ENCODE measurements around the gene RALGAPB.
"Not testable (repeated sequence)": the region's sequence is repeated elsewhere in the genome, so short reads cannot be mapped to it uniquely, and the experiment has no call there.

The RALGAPB gene

GRCh38 chr20:38472513-38473366 is at the start of gene RALGAPB:
Gene RALGAPB (plus strand): TSS chr20:38472843. CDS start chr20:38488433, 15,590 bp downstream.
- DNase-seq: peak; percentile 99

DNA sequence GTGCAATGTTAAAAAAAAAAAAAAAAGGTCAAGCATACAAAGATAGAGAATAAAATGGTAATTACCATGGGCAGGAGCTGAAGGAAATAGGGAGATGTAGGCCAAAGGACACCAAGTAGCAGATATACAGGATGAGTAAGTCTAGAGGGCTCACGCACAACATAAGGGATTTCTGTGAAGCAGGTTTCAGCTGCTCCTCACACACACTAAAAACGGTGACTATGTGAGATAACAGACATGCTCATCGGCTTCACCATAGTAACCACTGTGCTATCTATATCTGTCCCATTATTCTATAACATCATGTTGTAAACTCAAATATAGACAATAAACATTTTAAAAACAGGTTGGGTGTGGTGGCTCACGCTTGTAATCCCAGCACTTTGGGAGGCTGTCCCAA is 49.1 kb upstream of the RALGAPB start:
- DNase-seq: no peak

DNA sequence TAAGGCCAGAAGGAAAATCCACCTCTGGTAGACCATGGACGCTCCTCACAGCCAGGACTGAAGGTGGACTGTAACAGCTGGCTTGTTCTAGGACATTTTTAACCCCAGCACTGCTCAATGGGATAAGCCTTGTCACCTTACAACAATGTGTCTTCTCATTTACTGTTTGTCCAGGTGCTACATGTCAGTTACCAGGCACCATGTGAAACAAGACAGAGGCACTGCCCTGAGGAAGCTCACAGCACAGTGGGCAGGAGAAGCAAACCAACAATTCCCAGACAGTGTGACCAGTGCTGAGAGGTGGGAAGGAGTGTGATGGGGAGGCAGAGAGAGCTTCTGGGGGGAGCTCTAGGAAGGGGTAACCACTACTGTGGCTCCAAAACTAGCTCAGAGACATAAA is 48.2 kb upstream of the RALGAPB start:
- DNase-seq: no peak

GRCh38 chr20:38426006-38426897 is 46.4 kb upstream of the RALGAPB start:
- no peak for DNase-seq

DNA sequence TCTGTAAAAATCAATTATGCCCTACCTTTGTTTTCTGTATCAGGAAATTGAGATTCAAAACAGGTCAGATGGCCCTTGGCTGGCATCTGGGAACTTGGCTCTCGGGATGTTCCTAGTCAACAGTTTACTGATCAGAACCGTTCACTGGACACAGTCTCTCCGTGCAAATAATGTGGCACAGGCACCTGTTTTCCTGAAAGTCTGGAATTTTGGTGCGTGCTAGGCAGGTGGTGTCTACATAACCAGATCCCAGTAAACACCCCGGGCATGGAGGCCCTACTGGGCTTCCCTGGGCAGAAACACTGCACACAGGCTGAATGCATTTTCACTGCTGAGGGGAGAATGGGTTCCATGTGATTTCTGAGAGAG is 45.0 kb upstream of the RALGAPB start:
- DNase-seq: no peak

DNA sequence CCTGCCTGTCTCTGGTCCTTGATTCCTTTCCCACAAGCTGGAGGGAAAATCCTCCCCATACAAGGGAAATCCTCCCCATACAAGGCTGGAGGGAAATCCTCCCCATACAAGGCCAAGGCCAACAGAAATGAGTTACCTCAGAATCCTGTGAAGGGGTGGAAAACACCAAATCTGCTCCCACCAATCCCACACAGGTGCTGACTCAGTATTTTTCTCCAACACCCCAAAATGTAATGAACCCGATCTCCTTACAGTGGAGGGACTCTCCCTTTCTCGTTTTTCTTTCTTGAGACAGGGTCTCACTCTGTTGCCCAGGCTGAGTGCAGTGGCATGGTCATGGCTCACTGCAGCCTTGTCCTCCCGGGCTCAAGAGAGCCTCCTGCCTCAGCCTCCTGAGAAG is 43.8 kb upstream of the RALGAPB start:
- DNase-seq: no peak

GRCh38 chr20:38429301-38429700 is 43.3 kb upstream of the RALGAPB start:
- no peak for DNase-seq

GRCh38 chr20:38430679-38431325 is 41.8 kb upstream of the RALGAPB start:
- DNase-seq: no peak

- no peak for DNase-seq
These were observed 40.4 kb upstream of the RALGAPB start for GRCh38 chr20:38432292-38432691.

- not testable (repeated sequence) for DNase-seq
These were observed 39.8 kb upstream of the RALGAPB start for GRCh38 chr20:38432870-38433269.

DNA sequence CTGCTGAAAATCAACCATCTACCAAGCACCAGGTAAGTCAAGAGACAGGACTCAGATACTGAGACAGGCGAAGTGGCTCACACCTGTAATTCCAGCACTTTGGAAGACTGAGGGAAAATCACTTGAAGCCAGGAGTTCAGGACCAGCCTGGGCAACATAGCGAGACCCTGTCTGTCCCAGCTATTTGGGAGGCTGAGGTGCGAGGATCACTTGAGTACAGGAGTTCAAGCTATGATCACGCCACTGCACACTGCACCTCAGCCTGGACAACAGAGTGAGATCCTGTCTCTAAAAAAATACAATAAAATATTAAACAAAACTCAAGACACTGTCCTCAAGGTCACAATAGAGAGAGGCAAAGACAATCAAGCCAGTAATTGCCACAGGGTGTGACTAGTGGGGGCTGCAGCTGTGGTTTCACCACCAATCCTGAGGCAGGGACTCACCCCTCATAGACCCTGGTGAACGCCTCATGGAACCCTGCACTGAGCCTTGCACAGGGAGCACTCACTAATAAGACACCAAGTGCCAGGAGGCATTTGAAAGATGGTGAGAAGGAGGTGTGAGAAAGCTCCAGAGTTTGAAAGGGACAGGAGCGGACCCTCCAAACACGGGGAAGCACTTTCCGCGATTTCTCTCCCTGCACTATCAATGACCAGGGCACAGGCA is 39.2 kb upstream of the RALGAPB start:
- no peak for DNase-seq

DNA sequence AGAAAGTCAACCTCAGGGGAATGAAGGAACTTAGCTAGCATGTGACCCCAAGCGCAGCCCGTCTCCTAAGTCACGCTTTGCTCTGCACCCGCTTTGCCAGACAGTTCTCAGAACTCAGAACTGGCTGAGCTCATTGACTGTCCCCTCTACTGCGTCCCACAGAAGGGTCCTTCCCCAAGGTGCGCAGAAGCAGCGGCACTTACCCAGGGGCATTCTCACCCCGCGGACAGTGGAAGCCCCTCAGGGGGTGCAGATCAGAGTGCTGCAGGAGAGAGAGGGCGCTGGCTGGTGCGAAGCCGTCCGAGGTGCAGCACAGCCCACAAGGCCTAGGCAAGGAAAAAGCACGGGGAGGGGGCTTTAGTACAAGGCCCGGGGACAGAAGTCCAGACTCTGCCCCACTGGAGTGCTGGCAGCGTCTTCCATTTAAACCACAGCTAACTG is 38.3 kb upstream of the RALGAPB start:
- no peak for DNase-seq

DNA sequence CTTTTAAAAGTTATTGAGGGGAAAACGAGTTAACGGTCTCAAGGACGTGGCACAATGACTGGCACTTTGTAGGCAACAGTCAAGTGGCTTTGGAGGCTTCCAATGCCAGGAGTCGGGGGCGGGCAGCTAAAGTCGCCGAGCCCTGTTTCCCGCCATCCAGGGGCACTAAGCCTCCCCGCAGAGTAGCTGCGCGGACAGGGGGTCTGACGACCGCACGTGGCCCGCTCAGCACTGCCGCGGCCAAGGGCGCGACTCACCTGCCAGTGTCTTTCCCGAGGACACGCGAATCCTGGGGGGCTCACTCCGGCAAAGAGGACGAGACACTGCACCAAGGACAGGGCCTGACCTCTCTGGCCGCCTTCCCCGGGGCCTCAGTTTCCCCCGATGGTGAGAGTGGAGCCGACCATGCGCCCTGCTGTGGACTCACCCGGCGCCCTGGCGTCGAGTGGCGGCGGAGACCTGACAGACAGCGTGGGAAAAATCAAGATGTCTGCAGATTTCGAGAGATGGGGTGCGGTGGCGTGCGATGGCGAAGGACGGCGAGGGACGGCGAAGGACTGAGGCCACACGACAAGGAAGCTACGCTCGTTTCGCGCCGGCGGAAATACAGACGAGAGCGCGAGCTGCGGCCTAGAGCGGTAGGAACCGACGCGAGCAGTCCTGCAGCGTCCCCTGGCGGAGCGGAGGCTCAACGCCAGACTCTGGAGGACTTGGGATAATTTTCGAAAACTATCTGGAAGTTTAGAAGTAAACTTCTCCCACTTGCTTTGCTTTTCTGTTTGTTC is 37.7 kb upstream of the RALGAPB start, which contains the start of gene SNHG17:
SNHG17 (minus strand) TSS at position 559 of the 785 bp plus-strand sequence.
- peak; percentile 89 for DNase-seq

DNA sequence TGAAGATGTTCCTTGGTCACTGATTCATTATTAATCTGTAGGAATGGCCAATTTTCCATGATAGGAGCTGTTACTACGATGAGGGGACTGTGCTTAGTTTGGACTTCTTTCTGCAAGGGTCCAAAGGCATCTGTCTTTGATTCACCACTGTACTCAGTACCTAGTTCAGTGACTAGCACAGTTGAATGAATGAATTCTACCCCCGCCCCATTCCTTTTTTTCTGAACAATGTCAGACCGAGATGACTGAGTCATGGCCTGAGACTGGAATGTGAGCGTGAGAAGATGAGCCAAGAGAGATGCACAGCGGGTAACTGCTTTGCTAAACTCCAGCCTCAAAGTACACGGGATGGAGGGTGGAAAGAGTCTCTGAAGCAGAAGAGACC is 37.1 kb upstream of the RALGAPB start:
- DNase-seq: no peak

- DNase-seq: no peak
These were observed 34.8 kb upstream of the RALGAPB start for GRCh38 chr20:38437796-38438195.

GRCh38 chr20:38441110-38441509 is 31.5 kb upstream of the RALGAPB start:
- not testable (repeated sequence) for DNase-seq

- no peak for DNase-seq
These were observed 30.7 kb upstream of the RALGAPB start for GRCh38 chr20:38441916-38442315.

- DNase-seq: no peak
These were observed 27.3 kb upstream of the RALGAPB start for GRCh38 chr20:38445381-38445796.

DNA sequence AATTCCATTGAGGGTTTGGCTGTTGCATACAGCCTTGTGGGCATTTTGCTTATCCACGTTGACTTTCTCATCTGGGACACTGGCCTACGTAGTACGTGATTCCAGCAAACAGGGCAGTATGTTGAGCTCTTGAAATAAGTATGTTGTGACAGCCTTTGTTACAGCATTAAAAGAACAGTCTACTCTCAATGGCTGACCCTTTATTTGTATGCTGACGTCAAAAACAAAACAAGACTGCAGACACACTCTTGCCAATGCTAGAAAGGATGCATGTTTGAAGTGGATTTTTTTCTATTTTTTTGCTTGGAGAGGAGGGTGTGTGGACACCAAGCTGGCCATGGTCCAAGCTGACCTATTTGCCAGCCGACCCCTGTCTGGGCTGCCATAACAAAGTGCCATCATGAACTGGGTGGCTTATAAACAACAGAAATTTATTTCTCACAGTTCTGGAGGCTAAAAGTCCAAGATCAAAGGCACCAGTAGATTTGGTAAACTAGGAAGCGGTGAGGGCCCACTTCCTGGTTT is 26.7 kb upstream of the RALGAPB start:
- no peak for DNase-seq

GRCh38 chr20:38446441-38447209 is 26.0 kb upstream of the RALGAPB start:
- DNase-seq: peak; percentile 90

DNA sequence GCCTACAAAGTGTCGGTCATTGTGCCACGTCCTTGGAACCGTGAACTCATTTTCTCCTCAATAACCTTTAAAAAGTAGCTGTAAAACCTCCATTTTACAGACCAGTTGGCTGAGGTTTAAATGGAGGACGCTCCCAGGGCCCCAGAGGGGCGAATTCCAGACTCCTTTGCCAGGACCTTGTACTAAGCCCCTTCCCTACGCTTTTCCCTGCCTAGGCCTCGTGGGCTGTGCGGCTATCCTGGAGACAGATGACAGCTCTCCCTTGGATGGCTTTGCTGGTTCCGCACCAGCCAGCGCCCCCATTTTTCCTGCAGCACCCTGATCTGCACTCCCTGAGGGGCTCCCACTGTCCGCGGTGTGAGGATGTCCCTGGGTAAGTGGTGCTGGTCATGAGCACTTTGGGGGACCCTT is 25.4 kb upstream of the RALGAPB start:
- no peak for DNase-seq

Measured in midbrain (tissue), 1 donor.